ENCODE results near the gene IQSEC1.

DNA sequence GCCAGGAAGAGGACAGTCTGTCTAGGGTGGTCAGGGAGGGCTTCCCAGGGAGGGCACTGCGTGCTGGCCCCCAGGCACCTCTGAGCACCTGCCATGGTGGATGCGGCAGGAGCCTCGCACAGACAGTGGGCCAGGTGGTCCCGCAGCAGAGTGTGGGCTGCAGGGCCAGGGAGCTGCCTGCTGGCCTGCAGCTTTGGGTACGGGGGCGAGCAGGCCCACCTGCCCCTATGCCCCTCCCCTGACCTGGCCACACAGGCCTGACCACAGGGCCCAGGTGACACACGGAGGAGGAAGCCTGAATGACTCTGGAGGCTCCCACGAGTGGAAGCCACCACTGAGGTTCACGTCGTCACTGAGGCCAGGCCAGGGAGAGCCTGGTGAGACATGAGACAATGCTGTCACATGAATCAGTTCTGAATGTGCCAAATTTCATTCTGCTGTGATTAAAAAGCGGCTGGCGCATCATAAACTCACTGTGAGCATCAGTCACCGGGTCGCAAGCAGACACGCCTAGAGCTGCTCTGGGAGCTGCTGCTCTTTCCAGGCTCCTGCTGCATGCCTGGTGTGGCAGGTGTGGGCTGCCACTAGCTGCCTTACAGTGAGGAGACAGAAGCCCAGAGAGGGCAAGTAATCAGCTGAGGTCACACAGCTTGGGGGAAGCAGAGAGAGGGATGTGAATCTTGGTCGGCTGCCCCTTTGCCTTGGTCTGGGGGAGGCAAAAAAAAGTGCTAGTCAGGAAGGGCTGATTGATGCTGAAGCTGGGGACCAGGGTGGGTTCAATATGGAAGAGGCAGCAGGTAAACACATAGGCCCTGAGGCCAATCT is 39.5 kb upstream of the IQSEC1 start:
- TF ChIP-seq, protein P1, sequence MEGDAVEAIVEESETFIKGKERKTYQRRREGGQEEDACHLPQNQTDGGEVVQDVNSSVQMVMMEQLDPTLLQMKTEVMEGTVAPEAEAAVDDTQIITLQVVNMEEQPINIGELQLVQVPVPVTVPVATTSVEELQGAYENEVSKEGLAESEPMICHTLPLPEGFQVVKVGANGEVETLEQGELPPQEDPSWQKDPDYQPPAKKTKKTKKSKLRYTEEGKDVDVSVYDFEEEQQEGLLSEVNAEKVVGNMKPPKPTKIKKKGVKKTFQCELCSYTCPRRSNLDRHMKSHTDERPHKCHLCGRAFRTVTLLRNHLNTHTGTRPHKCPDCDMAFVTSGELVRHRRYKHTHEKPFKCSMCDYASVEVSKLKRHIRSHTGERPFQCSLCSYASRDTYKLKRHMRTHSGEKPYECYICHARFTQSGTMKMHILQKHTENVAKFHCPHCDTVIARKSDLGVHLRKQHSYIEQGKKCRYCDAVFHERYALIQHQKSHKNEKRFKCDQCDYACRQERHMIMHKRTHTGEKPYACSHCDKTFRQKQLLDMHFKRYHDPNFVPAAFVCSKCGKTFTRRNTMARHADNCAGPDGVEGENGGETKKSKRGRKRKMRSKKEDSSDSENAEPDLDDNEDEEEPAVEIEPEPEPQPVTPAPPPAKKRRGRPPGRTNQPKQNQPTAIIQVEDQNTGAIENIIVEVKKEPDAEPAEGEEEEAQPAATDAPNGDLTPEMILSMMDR (IDR thresholded peaks at IDR 0.05): no peak
- TF ChIP-seq EP300 (IDR thresholded peaks at IDR 0.05): no peak
- no peak for TF ChIP-seq POLR2A (IDR thresholded peaks at IDR 0.05; ENCODE audit: low read depth)
